GM06990 (cell line): ENCODE results near the gene KRT14.
"Not testable (repeated sequence)": the region's sequence is repeated elsewhere in the genome, so short reads cannot be mapped to it uniquely, and the experiment has no call there.

Experiments
- DNase-seq: peaks from one replicate; pipeline ENCODE4 v3.0.0-alpha.2; 2011; ENCODE audit not compliant: insufficient read length; ENCODE audit errors: extremely low read depth
- H3K27me3 ChIP-seq: replicated peaks from 2 replicates; pipeline ENCODE4 v1.6.0; 2011; ENCODE audit warnings: low read length; ENCODE audit not compliant: control insufficient read depth, insufficient read depth
- H3K36me3 ChIP-seq: 2 replicates; pipeline ENCODE4 v1.5.1; 2011; ENCODE audit warnings: low read length; ENCODE audit not compliant: control insufficient read depth, insufficient read depth
- H3K4me3 ChIP-seq: replicated peaks from 2 replicates; pipeline ENCODE4 v1.5.1; 2011; ENCODE audit warnings: low read depth, mild to moderate bottlenecking, control low read depth, low read length
- CTCF ChIP-seq: IDR thresholded peaks from 2 replicates; pipeline ENCODE4 v1.5.1; 2011; ENCODE audit warnings: low read length, control low read depth, mild to moderate bottlenecking, inconsistent platforms; ENCODE audit not compliant: insufficient read depth, poor library complexity, severe bottlenecking

Gene KRT14

GRCh38 chr17:41617698-41618097 is 31.0 kb upstream of the KRT14 start:
- no peak for DNase-seq
- no peak overlapping the region for H3K4me3 ChIP-seq
- H3K36me3 ChIP-seq = no peaks in the 10 kb centered on the region
- TF ChIP-seq CTCF = no peak
- H3K27me3 ChIP-seq = no peaks in the 10 kb centered on the region; the same call in 1 of the 2 replicates

- no peak for DNase-seq
- TF ChIP-seq CTCF = no peak
- Histone ChIP-seq H3K4me3 (no peak overlapping the region), H3K27me3 (no peaks in the 10 kb centered on the region; the same call in 1 of the 2 replicates), H3K36me3 (no peaks in the 10 kb centered on the region)
Measured at GRCh38 chr17:41617136-41617535, 30.4 kb upstream of the KRT14 start.

- not testable (repeated sequence) for H3K4me3 ChIP-seq, H3K36me3 ChIP-seq, DNase-seq, H3K27me3 ChIP-seq
Measured at GRCh38 chr17:41616486-41616885, 29.8 kb upstream of the KRT14 start.

- Histone ChIP-seq H3K4me3 (no peak overlapping the region), H3K36me3 (no peaks in the 10 kb centered on the region), H3K27me3 (no peaks in the 10 kb centered on the region; the same call in 1 of the 2 replicates)
- no peak for DNase-seq
- TF ChIP-seq CTCF = no peak
Measured at GRCh38 chr17:41615454-41615853, 28.8 kb upstream of the KRT14 start.

GRCh38 chr17:41614767-41615166 is 28.1 kb upstream of the KRT14 start:
- H3K27me3 ChIP-seq, DNase-seq, H3K36me3 ChIP-seq, H3K4me3 ChIP-seq: not testable (repeated sequence)

GRCh38 chr17:41614098-41614497 is 27.4 kb upstream of the KRT14 start:
- no peaks in the 10 kb centered on the region; the same call in 1 of the 2 replicates for H3K27me3 ChIP-seq
- DNase-seq = no peak
- H3K36me3 ChIP-seq = no peaks in the 10 kb centered on the region
- TF ChIP-seq CTCF = no peak
- H3K4me3 ChIP-seq = no peak overlapping the region
